Stimulated activated CD8-positive, alpha-beta memory T cell treated with anti-CD3 and anti-CD28 coated beads, Interleukin-7, amount 100 ng/mL, for 1 hour (primary cell): ENCODE results near the gene HSPA1B.
"Not testable (repeated sequence)": the region's sequence is repeated elsewhere in the genome, so short reads cannot be mapped to it uniquely, and the experiment has no call there.

ENCODE experiments used
- DNase-seq, 2 donors: peaks; one replicate each; pipeline ENCODE4 v3.0.0-alpha.2; 2020; ENCODE audit warnings: low read depth in 2 of 2

Gene HSPA1B

GRCh38 chr6:31826793-31827285, 699 bp upstream of the HSPA1B start:
- DNase-seq, result no peak

GRCh38 chr6:31829633-31830283, 2.2 kb downstream of the HSPA1B start:
- DNase-seq, result no peak

DNA sequence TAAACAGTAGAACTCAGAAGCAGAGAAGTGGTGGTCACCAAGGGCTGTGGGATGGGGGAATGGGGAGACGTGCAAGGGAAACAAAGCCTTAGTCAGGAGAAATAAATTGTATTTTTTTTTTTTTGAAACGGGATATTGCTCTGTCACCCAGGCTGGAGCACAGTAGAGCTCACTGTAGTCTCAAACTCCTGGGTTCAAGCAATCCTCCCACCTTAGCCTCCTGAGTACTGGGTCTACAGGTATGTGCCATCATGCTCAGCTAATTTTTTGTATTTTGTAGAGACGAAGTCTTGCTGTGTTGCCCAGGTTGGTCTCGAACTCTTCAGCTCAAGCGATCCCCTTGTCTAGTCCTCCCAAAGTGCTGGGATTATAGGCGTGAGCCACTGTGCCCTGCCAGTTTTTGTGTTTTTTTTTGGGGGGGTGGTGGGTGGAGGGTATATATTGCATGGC, 3.4 kb downstream of the HSPA1B start:
- DNase-seq, result no peak

GRCh38 chr6:31831350-31832215, 4.0 kb downstream of the HSPA1B start:
- no peak for DNase-seq

DNA sequence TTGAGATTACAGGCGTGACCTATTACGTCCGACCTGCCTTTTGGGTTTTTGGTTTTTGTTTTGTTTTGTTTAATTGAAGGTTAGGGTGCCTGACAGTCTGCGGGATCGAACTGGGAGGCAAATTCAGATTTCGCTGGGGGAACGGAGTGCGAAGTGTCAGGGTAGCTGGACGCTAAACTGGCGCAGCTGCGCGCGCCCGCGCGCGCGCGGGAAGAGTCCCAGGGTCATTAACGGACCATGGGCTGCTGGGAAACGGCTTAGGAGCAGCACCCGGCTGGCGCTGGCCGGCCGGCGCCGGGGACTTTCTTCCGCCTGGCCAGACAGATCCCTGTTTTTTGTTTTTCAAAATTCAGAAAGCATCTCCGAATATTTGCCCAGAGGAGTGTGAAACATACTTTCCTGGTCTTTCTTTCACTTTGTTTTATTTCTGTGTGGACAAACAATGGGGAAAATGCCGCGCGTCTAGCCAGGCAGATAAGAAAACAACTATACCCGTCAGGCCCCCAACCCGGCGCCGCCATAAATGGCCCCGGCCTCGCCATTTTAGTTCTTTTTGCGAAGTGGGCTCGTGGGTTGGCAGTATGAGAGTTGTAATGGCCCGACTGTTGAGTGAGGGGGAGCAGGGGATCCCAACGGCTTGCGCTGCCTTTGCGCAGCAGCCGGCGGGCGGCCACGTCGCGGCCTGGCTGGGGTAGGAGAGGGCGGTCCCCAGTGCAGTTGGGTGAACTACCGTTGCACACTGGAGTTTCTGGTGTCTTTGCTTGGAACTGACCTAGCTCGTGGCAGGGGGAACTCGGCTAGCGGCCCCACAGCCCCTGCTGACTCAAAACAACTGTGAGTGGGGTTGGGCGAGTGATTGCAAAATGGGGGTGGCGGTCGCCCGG, 7.1 kb downstream of the HSPA1B start:
- peak; percentile 64 to 67 for DNase-seq

DNA sequence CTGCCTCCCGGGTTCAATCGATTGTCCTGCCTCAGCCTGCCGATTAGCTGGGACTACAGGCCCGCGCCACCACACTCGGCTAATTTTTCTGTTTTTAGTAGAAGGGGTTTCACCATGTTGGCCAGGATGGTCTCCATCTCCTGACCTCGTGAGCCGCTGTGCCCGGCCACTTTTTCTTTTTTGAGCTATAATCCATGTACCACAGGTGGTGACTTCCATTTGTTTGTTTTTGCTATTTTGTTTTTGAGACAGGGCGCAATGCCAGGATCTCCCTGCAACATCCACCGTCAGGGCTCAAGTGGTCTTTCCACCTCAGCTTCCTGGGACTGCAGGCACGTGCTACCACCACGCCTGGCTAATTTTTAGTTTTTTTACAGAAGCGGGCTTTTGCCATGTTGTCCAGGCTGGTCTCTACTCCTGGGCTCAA, 8.5 kb downstream of the HSPA1B start:
- DNase-seq, result no peak

DNA sequence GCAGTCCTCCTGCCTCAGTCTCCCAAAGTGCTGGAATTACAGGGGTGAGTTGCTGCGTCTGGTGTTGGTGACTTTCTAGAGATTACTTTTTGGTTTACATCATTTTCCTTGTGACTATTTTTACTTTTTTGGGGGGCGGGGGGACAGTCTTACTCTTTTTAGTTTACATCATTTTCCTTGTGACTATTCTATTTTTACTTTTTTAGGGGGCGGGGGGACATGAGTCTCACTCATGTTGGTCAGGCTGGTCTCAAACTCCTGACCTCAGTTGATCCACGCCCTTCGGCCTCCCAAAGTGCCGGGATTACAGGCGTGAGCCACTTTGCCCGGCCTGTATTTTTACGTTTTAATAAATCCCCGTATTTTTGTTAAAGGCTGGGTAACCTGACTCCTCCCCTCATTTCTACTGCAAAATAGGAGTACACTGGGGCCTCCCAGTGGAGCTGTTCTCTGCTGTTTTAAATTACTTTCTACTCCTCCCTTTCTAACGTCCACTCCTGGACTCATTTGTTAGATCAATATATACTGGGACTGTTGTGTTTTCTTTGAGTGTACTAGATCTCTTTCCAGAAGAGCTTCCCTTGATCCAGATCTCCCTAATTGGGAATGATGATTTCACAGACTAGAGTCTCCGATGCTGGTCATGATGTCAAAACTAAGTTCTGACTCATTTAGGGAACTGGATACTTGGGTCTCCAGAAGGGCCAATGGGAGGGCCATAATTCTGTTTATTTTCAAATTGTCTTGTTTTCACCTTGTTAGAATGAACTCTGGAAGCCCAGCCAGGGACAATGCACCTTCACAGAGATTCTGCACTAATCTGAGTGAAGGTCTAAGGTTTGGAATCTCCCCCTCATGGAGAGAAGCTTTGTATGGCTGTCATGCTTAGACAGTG, 9.2 kb downstream of the HSPA1B start:
- DNase-seq, result no peak

DNA sequence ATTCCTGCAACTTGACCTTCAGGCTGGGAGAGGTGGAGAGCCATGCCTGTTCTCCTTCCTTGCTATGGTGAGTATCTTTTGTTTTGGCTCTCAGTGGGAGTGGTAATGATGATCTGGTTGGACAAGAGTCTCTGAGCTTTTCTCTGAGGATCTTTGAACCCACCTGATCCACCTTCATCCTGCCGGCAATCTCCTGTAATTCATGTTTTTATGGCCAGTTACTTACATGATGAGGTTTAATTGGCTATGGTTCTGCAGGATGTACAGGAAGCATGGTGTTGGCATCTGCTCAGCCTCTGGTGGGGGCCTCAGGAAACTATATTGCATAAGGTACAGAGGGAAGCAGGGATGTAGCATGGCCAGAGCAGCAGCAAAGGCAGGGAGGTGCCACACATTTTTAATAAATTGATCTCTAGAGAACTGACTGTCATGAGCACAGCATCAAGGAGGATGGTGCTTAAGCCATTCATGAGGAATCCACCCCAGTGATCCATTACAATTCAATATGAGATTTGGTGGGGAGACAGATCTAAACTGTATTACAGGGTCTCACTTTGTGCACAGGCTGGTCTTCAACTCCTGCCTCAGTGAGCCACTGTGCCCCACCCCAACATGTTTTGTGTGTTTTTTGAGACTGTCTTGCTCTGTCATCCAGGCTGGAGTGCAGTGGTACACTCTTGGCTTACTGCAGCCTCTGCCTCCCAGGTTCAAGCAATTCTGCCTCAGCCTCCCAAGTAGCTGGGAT, 10.0 kb downstream of the HSPA1B start:
- DNase-seq, result no peak

- not testable (repeated sequence) for DNase-seq
Measured at GRCh38 chr6:31838114-31838553, 10.6 kb downstream of the HSPA1B start.

GRCh38 chr6:31838968-31839367, 11.4 kb downstream of the HSPA1B start:
- DNase-seq, result no peak

GRCh38 chr6:31839779-31840126, 12.2 kb downstream of the HSPA1B start:
- not testable (repeated sequence) for DNase-seq

- no peak for DNase-seq
Measured at GRCh38 chr6:31842053-31842452, 14.5 kb downstream of the HSPA1B start.

- DNase-seq, result no peak
Measured at GRCh38 chr6:31844507-31844906, 17.0 kb downstream of the HSPA1B start.

DNA sequence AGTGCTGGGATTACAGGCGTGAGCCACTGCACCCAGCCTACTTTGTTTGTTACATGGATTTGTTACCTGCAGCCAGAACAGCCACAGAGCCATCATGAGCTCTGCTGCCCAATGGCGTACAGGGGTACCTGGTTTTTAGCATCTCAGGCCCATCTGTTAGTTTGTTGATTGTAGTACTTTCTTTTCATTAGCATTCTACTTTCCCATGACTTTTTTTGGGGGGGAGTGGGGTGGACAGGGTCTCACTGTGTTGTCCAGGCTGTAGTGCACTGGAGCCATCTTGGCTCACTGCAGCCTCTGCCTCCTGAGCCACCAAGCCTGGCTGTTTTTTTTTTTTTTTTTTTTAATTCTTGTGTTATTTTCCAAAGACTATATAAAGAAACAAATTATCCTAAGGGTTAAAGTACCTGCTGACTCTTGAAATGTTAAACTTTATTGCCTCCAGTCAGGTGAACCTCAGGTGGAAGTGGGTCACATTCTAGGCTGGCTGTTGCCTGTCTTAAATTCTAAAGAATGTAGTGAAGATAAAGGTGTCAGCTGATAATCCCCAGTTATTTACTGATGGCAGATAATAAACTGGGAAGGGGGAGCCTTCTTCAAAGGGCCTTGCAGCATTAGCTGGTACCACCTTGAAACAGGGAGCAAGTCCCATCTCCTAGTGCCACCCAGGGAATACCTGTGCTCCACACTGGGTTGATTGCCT, 19.9 kb downstream of the HSPA1B start:
- DNase-seq, result no peak

GRCh38 chr6:31850765-31851484, 23.4 kb downstream of the HSPA1B start:
- DNase-seq, result no peak

GRCh38 chr6:31851485-31851832, 23.9 kb downstream of the HSPA1B start:
- no peak for DNase-seq

DNA sequence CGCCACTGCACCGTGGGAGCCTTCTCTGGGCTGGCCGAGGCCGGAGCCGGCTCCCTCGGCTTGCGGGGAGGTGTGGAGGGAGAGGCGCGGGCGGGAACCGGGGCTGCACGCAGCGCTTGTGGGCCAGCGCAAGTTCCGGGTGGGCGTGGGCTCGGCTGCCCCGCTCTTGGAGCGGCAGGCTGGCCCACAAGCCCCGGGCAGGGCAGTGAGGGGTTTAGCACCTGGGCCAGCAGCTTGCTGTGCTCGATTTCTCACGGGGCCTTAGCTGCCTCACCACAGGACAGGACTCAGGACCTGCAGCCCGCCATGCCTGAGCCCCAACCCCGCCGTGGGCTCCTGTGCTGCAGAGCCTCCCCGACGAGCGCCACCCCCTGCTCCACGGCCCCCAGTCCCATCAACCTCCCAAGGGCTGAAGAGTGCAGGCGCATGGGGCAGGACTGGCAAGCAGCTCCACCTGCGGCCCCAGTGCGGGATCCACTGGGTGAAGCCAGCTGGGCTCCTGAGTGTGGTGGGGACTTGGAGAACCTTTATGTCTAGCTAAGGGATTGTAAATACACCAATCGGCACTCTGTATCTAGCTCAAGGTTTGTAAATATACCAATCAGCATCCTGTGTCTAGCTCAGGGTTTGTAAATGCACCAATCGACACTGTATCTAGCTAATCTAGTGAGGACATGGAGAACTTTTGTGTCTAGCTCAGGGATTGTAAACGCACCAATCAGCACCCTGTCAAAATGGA, 24.6 kb downstream of the HSPA1B start:
- not testable (repeated sequence) for DNase-seq

- DNase-seq, result not testable (repeated sequence)
Measured at GRCh38 chr6:31857774-31858173, 30.2 kb downstream of the HSPA1B start.
